ENCODE measurements around the gene FRMD4A.
"Not testable (repeated sequence)": the region's sequence is repeated elsewhere in the genome, so short reads cannot be mapped to it uniquely, and the experiment has no call there.

FRMD4A gene

DNA sequence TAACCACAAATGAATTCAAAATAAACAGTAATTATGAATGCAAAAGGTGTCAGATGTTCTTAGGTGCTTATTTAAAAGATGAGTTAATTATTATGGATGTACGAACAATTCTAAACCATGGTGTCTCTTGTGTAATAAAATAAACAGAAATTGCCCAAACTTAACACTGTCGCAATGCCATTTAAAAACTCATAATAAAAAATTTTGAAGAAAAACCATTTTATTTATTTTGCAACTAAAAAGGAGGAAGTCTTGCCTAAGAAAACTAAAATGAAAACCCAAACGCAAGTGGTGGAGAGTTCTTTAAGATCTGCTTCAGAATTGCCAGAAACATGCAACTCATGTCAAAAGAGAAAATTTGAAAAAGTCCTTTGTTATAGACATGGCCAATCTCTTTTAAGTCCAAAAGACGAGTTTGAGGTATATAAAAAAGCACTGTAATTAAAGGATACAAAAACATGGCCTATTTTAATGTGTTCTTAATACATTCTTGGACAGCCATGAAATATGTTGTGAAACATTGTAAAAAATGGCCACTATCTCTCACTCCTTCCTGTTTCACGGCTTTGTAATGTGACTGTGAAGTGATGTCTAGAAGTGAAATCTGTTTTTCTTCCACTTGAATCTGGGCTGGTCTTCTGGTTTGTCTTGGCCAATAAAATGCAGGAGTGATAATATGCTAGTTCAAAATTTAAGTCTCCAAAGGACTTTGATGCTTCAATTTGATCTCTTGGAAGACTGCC is 421.0 kb downstream of the FRMD4A start:
- DNase-seq (ENCODE audit: low read depth) = no peak

DNA sequence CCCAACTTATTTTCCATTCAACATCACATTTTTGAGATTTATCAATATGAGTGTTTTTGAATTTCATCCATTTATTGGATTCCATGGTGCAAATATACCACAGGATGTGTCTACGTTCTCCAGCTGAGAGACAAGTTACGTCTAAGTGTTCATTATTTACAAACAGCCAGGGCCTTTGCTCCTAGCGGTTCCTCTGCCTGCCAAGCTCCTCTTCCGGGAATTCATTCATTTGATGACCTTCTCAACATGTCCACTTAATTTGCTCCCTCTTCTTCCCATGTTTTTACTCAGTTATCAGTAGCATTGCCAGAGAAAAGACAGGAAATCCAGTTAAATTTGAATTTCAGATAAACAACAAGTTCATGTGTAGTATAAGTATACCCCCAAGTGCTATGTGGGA is 422.2 kb downstream of the FRMD4A start:
- DNase-seq (ENCODE audit: low read depth) = no peak

DNA sequence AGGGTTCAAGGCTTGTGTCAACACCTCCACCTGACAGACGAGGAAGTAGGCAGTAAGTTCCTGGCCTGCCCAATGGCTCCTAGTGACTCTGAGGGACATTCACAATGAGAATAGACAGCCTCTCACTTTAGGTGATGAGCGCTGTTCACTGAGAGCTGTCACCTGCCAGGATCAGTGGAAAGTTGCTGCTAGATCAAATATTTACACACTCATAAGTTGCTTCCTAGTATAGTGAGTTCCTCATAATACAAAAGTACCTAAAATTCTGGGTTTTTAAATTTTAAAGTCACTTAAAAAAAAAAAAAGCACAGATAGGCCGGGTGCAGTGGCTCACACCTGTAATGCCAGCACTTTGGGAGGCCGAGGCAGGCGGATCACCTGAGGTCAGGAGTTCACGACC is 423.2 kb downstream of the FRMD4A start:
- DNase-seq (ENCODE audit: low read depth) = no peak

DNA sequence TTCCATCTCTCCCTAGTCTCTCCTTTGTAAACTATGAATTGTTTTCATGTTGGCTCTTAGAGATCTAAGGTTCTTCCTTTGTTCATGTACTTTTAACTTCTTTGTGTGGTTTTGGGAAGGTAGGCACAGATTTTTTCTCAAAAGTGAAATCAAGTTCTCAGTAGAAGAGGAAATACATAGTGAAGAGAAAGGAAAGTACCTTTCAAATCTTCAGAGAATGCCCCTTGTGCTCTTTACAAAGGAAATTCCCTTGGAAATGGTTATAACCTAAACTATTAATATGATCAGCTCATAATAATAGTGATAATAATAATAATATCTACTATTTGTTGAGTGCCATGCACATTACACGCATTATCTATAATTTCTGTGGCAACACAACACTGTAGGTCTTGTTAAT is 425.4 kb downstream of the FRMD4A start:
- DNase-seq (ENCODE audit: low read depth) = no peak

DNA sequence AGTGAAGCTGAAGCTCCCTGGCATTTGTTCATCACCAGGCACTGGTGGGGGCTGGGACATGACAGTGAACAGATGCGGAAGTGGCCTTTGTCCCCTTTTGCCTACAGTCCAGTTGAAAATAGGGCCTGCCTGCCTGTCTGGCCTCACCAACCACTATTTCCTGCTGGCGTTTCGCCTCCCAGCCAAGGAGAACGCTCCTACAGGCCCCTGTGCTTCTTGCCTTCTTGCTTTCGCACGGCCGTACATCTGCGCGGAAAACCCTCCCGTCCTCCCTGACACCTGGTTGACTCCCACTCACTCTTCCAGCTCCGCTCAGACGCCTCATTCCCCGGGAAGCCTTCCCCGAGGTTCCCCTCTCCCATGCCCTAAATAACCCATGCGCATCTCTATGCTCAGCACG is 426.7 kb downstream of the FRMD4A start:
- DNase-seq (ENCODE audit: low read depth) = no peak

- no peak for DNase-seq (ENCODE audit: low read depth)
Observed at GRCh38 chr10:13902868-13903587, 427.7 kb downstream of the FRMD4A start.

DNA sequence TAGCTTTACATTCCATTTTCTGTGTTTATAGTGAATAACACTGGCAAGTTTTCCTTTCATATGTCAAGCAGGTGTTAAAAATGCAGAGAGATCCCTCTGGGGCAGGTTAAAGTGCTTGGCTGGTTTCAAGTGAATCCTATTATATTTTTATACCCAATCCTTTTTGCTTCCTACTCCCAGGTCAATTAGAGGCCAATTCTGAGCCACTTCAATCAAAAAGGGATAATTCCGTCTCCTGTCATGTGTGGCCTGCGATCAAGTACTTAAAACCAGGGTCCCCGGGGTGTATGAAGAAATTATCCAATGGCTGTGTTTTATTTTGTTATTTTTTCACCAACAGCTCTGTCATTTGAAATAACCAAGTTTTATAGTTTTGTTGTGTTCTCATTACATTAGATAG is 430.8 kb downstream of the FRMD4A start:
- DNase-seq (ENCODE audit: low read depth) = no peak

DNA sequence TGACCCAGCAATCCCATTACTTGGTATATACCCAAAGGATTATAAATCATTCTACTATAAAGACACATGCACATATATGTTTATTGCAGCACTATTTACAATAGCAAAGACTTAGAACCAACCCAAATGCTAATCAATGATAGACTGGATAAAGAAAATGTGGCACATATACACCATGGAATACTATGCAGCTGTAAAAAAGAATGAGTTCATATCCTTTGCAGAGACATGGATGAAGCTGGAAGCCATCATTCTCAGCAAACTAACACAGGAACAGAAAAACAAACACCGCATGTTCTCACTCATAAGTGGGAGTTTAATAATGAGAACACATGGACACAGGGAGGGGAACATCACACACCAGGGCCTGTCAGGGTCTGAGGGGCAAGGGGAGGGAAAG is 434.6 kb downstream of the FRMD4A start:
- not testable (repeated sequence) for DNase-seq (ENCODE audit: low read depth)

GRCh38 chr10:13894412-13895093 is 436.2 kb downstream of the FRMD4A start:
- no peak for DNase-seq (ENCODE audit: low read depth)

DNA sequence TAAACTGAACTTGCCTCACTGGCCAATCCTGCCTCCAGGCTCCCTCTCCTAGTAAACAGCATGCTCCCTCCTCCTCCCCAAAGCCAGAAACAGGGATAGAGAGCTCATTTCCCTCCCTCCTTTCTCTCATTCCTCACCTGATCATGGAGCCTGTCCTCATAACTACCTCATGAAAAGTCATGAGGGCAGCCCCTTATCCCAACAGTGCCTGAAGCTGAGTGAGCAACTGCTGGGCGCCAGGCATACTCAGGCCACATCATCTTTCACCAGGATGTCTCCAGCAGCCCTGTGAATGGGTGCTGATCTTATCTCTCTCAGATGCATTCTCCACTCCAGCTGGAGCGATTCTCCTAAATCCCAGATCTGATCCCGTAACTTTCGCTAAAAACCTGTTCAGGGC is 436.8 kb downstream of the FRMD4A start:
- no peak for DNase-seq (ENCODE audit: low read depth)

GRCh38 chr10:13892871-13893270 is 437.9 kb downstream of the FRMD4A start:
- no peak for DNase-seq (ENCODE audit: low read depth)

DNA sequence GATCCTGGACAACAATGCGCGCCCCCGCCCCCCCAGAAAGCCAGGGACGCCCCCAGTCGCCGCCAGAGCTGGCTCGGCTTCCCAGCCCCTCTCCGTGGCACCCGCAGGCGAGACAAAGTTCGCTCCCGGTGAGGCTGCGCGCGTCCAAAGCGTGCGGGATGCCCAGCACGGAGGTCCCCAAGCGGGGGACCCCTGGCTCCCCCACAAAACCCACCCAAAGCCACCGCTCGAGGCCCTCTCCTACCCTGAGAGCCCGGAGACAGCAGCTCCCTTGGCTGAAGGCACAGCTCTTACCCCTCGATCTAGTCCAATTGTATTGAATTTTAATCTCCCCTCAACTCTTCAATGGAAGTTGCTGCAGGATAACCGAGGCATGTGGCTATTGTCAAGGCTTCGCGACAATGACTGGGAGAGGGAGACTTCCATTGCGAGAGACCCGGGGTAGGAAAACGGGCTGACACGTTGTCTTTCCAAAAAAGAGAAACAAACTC is 438.7 kb downstream of the FRMD4A start:
- no peak for DNase-seq (ENCODE audit: low read depth)

DNA sequence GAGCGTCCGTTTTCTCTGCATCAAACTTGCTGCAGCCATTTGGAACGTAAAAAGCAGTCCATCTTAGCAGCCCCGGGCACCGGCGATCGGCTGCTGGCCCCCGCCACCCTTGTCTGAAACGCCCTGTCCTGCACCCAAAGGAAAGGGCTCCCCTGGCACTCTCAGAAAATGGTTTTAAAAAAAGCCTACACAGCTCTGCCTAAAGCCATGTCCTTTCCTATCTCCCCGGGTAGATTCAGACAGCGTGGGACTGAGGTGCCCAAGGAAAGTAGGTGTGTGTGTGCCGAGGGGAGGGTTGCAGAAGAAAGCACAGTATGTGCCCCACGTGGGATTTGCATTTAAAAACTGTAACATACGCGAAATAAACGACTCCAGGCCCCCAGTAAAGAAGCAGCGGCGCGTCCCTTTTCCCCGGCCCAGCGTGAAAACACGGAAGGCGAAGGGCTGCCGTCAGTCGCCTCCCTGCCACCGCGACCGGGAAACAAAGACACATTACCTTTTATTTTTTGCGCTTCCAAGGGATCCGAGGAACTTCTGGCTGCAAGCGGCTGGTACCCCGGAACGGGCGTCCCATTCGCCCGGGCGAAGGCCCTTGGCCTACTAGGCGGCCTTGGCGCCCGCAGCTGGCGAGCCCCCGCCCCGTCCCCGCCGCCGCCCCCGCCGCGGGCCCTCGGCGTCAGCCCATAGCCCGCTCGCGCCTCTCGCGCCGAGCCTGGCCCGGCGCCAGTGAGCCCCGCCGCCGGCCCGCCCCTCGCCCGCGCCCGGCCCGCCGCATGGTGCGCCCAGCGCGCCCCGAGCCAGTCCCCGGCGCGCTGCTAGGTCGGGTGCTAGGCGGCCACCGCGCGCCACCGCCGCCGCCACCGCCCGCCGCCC is 439.4 kb downstream of the FRMD4A start:
- no peak for DNase-seq (ENCODE audit: low read depth)

DNA sequence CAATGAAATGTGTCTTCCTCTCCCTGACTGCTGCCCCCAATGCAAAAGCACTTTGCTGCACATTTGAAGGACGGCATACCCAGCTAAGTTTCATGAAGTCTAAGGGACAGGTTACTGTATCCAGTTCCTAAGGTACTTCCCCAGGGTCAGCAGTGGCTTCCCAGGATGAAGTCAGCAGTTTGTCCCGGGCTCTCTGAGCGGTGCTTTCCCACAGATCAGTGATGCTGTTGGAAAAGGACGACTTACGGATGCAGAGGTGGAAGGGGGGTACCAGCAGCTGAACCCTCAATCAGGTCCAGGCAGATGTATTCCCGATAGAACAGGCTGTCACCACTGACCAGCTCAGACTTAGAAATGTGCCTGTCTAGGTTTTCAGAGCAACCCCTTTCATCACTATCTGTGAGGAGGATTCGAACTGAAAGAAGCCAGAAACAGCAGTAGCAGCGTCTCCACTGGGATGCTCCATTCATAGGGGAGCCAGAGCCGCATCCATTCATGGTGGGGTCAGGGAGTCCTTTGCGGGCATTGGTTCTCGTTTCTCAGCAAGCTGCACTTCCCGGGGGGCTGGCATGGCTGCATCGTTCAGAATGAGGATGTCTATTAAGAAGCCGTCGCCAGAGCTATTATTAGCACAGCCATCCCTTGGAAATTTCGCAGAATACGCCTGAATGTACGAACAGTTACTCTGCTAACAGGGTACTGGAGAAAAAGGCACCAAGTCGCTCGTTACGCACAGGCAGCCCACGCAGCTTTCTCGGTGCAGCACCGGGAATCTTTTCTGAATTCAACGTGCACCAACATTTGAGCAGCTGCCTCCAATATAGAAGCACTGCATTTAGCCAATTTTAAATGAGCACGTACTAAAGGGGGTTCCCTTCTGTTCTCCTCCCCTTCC is 440.2 kb downstream of the FRMD4A start:
- DNase-seq (ENCODE audit: low read depth) = no peak

DNA sequence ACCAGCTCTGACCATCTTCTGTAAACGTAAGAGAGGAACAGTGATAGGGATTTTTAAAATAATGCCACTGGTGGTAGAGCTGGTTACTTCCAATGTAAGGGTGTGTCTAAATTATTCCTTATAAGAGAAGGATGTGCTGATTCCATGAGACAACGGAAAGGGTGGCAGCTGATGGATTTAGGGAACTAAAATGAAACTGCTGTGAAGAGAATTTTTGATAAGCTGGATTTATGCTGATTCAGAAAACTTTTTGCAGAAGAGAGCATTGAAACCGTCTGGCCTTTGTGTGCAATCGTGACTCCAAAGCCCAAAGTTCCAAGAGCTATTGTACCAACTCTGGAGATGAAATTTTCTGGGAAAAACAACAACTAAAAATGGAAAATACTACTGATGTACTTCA is 443.0 kb downstream of the FRMD4A start:
- no peak for DNase-seq (ENCODE audit: low read depth)

GRCh38 chr10:13885238-13885990 is 445.3 kb downstream of the FRMD4A start:
- DNase-seq (ENCODE audit: low read depth) = no peak

- DNase-seq (ENCODE audit: low read depth) = no peak
Observed at GRCh38 chr10:13883636-13884444, 446.9 kb downstream of the FRMD4A start.

- DNase-seq (ENCODE audit: low read depth) = no peak
Observed at GRCh38 chr10:13882119-13882711, 448.5 kb downstream of the FRMD4A start.

DNA sequence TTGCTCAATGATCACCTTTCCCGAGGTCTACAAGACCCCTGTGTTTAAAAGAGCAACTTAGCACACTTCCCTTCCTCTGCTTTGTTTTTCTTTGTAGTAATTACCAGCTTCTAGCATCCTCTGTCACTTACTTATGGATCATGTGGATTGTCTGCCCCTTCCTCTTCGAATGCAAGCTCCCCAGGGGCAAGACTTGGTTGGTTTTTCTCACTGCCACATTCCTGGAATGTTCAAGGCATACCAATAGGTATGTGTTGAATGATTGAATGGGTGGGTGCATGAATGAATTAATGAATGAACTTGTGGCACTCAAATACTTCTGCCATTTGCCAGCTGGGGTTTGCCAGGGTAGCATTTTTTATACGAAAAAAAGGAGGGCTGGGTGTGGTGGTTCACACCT is 450.0 kb downstream of the FRMD4A start:
- no peak for DNase-seq (ENCODE audit: low read depth)

All from stimulated activated CD8-positive, alpha-beta memory T cell treated with anti-CD3 and anti-CD28 coated beads, Interleukin-12 subunit alpha, Interleukin-12 subunit beta, amount 100 ng/mL, for 4 hours (primary cell).